ENCODE data around the gene CFAP99. TPM values are rescaled to one million over a fixed set of nuclear protein-coding genes. Genes with fewer than 3 reads are reported as not detected.
A peak's percentile ranks its signal among the peaks of the same experiment; 100 is the strongest.

CFAP99 gene
- total and polyA plus RNA-seq, 9 of the 15 experiments (the other 6 are each of a cell fraction or from before 2014, with no cell fraction given): 0.07 to 0.18 (median 0.09) TPM; not detected in 6

GRCh38 chr4:2416564-2417225 is 2.1 kb upstream of the CFAP99 start (continued):
- TF ChIP-seq MGA (IDR thresholded peaks at IDR 0.05): peak; percentile 96
- TF ChIP-seq GABPA (tag; conservative IDR thresholded peaks at IDR 0.05; ENCODE audit: low read depth): no peak
- TF ChIP-seq HDAC2 (IDR thresholded peaks at IDR 0.05): 0 out of 2 replicates have a peak, but pooled peaks have one; percentile 63

All from K562 (cell line).